ENCODE data around the gene BTBD16. TPM values are rescaled to one million over a fixed set of nuclear protein-coding genes. Genes with fewer than 3 reads are reported as not detected.

BTBD16 gene
- total RNA-seq, 1 donor from 2014 or later = 0.35 TPM

GRCh38 chr10:122229666-122230065 lies 41.4 kb upstream of the BTBD16 start:
- H3K36me3 ChIP-seq = peaks cover 63% of the 10 kb centered on the region
- intact Hi-C loops (cut with DNase I) = no loop called here

DNA sequence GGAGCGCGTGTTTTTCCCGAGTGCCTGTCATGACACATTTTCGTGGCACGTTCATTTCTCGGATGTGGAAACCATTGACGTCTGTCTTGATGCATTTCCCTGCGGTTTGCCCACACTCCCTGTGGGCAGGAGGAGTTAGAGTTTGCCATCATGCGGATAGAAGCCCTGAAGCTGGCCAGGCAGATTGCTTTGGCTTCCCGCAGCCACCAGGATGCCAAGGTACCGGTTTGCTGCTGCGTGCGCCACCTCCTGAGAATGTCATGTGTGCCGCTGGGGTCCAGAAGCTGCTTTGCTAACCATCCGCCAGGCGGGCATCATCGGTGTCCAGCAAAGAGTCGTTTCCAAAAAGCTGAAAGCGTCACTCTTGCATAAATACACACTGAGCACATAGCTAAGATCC lies 40.9 kb upstream of the BTBD16 start:
- Histone ChIP-seq H3K27ac (no peak overlapping the region), H3K27me3 (no peaks in the 10 kb centered on the region), H3K4me3 (no peak overlapping the region), H3K36me3 (peaks cover 58% of the 10 kb centered on the region), H3K9me3 (no peaks in the 10 kb centered on the region), H3K4me1 (no peaks in the 10 kb centered on the region)
- ATAC-seq (no peak), DNase-seq (no peak)
- intact Hi-C loops (cut with DNase I) = no loop called here
- TF ChIP-seq, protein P1, sequence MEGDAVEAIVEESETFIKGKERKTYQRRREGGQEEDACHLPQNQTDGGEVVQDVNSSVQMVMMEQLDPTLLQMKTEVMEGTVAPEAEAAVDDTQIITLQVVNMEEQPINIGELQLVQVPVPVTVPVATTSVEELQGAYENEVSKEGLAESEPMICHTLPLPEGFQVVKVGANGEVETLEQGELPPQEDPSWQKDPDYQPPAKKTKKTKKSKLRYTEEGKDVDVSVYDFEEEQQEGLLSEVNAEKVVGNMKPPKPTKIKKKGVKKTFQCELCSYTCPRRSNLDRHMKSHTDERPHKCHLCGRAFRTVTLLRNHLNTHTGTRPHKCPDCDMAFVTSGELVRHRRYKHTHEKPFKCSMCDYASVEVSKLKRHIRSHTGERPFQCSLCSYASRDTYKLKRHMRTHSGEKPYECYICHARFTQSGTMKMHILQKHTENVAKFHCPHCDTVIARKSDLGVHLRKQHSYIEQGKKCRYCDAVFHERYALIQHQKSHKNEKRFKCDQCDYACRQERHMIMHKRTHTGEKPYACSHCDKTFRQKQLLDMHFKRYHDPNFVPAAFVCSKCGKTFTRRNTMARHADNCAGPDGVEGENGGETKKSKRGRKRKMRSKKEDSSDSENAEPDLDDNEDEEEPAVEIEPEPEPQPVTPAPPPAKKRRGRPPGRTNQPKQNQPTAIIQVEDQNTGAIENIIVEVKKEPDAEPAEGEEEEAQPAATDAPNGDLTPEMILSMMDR (IDR thresholded peaks at IDR 0.05) = no peak

More at GRCh38 chr10:122229666-122230065, 41.4 kb upstream of the BTBD16 start:
- H3K9me3 ChIP-seq = no peaks in the 10 kb centered on the region
- H3K4me3 ChIP-seq = no peak overlapping the region
- no peaks in the 10 kb centered on the region for H3K27me3 ChIP-seq
- TF ChIP-seq, protein P1 (IDR thresholded peaks at IDR 0.05) = no peak
- ATAC-seq (no peak), DNase-seq (no peak)
- H3K4me1 ChIP-seq = no peaks in the 10 kb centered on the region
- no peak overlapping the region for H3K27ac ChIP-seq

DNA sequence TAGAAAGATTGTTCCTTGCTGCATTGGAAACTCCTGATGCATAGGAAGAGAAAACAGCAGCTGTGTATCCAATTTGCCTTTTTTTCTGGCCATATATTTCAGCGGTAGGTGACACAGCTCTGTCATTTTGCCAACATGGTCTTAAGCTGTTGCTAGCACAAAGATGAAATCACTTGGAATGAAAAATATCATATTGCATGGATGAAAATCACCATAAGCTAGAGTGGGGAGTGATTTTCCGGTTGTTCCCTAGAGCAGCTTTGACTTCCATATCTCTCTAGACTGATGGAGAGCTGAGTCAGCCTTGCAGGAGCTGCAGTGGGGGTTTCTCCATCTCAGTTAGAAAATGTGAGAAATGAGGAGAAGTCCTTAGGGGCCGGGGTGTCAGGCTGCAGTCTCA lies 38.3 kb upstream of the BTBD16 start:
- Histone ChIP-seq H3K27me3 (no peaks in the 10 kb centered on the region), H3K9me3 (no peaks in the 10 kb centered on the region), H3K4me3 (no peak overlapping the region), H3K4me1 (no peaks in the 10 kb centered on the region), H3K27ac (no peak overlapping the region), H3K36me3 (peaks cover 46% of the 10 kb centered on the region)
- intact Hi-C loops (cut with DNase I) = no loop called here
- DNase-seq (no peak), ATAC-seq (no peak)
- TF ChIP-seq, protein P1 (IDR thresholded peaks at IDR 0.05) = no peak

DNA sequence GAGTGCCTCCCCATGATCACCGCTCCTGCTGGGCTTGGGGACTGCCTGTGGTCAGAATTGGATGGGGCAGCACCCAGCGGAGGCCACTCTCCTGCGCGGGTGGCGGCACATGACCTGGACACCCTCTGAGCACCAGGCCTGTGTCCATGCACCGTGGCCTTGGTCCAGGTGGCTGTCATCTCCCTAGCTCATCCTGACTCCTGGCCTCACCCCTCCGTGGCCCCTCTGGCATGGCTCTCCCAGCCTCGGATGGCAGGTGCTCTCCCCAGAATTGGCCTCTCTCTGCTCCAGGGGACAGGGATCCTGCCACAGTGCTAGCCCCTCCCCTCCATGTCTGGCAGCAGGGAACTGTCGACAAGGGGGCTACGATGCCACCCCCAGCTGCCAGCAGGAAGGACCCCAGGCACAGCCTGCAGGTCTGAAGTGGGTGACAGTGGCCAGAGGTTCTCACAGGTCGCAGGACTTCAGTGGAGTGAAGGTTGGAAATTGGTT lies 37.2 kb upstream of the BTBD16 start:
- TF ChIP-seq, protein P1 (IDR thresholded peaks at IDR 0.05) = no peak
- DNase-seq (no peak), ATAC-seq (peak; percentile 47)
- Histone ChIP-seq H3K4me3 (no peak overlapping the region), H3K27ac (no peak overlapping the region), H3K4me1 (no peaks in the 10 kb centered on the region), H3K27me3 (no peaks in the 10 kb centered on the region), H3K36me3 (peaks cover 46% of the 10 kb centered on the region), H3K9me3 (no peaks in the 10 kb centered on the region)
- intact Hi-C loops (cut with DNase I) = no loop called here

DNA sequence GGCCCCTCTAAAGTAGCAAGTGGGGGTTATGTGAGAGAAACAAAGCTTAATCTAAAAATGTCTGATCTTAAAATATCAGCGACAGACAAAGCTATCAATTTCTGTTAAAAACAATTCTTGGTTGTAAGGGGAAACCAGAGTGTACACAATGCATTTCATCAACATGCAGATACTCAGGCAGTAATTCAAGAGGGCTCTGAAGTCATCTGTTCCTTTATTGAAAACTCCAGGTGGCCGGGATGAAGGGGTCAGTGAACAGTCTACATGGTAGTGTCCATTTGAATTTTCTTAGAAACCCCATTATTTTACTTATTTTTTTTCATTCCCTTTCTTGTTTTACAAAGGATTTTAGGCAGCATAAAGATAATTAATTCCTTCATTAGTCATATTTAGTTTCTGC lies 36.7 kb upstream of the BTBD16 start:
- peaks cover 46% of the 10 kb centered on the region for H3K36me3 ChIP-seq
- H3K4me3 ChIP-seq = no peak overlapping the region
- no peak overlapping the region for H3K27ac ChIP-seq
- DNase-seq (no peak), ATAC-seq (no peak)
- H3K9me3 ChIP-seq = no peaks in the 10 kb centered on the region
- intact Hi-C loops (cut with DNase I) = no loop called here
- H3K4me1 ChIP-seq = no peaks in the 10 kb centered on the region
- TF ChIP-seq, protein P1 (IDR thresholded peaks at IDR 0.05) = no peak
- no peaks in the 10 kb centered on the region for H3K27me3 ChIP-seq
